HepG2 (cell line): Measurements from ENCODE around the gene DAPP1. TPM values are rescaled to one million over a fixed set of nuclear protein-coding genes. Genes with fewer than 3 reads are reported as not detected.

Experiments
- ATAC-seq: fragments of 200-7000 bp; cut with Tn5 transposase; 3 replicates; pipeline ENCODE4 v1.9.1; 2020; ENCODE audit warnings: mild to moderate bottlenecking, moderate library complexity
- BruUV-seq: library from RNA; stranded (reverse); fragments of 400-500 nt; replicated peaks from 2 replicates; lab custom pipeline; 2021; lab: Mats Ljungman, UMichigan
- CTCF ChIA-PET: fragments of 300-600 bp; formaldehyde crosslinking; extraction: SDS; loops from one replicate; lab custom pipeline; 2021; ENCODE audit warnings: low total read pairs, inconsistent platforms, low intra/inter-chr PET ratio; lab: Yijun Ruan, JAX
- POLR2A ChIA-PET: fragments of 350-600 bp; sonication (Branson Sonifier 250); formaldehyde crosslinking; loops from one replicate; lab custom pipeline; 2020; ENCODE audit warnings: antibody characterized with exemption, inconsistent platforms; lab: Yijun Ruan, JAX
- DNase-seq: peaks from one replicate; pipeline ENCODE4 v3.0.0-alpha.2; 2015; ENCODE audit warnings: low spot score
- FAIRE-seq: peaks from 3 replicates; lab custom pipeline; 2011; peaks lifted over from hg19 to GRCh38; lab: Jason Lieb, UNC
- H2AFZ ChIP-seq: one replicate; pipeline ENCODE4 v1.6.1; 2011; ENCODE audit warnings: low read length, inconsistent platforms
- H3K27ac ChIP-seq: fragments of 300-600 bp; 3 replicates; pipeline ENCODE4 v1.8.0; 2011; ENCODE audit warnings: mixed run types, mild to moderate bottlenecking, mixed read lengths, low read length, inconsistent platforms; ENCODE audit not compliant: insufficient read depth; ENCODE audit errors: extremely low read length
- H3K27me3 ChIP-seq, 2 experiments: fragments of 200-600 bp in 1 of 2; 2 replicates in 1 of 2; 3 replicates in 1 of 2; pipeline versions ENCODE4 v1.6.0 to v1.8.0; 2011; ENCODE audit warnings: low read length in 2 of 2, mild to moderate bottlenecking in 2 of 2, moderate library complexity in 2 of 2, inconsistent platforms in 1 of 2; ENCODE audit not compliant: insufficient read depth in 2 of 2, control insufficient read depth in 1 of 2
- H3K36me3 ChIP-seq, 2 experiments: fragments of 200-600 bp in 1 of 2; replicated peaks in 1 of 2; 2 replicates in 1 of 2; 3 replicates in 1 of 2; pipeline versions ENCODE4 v1.5.1 to v1.8.0; 2011; ENCODE audit warnings: low read length in 2 of 2, inconsistent platforms in 1 of 2; ENCODE audit not compliant: insufficient read depth in 2 of 2, control insufficient read depth in 1 of 2
- H3K4me1 ChIP-seq: 2 replicates; pipeline ENCODE4 v1.5.1; 2012; ENCODE audit warnings: low read length, inconsistent platforms; ENCODE audit not compliant: insufficient read depth
- H3K4me2 ChIP-seq: 2 replicates; pipeline ENCODE4 v1.6.0; 2011; ENCODE audit warnings: low read depth, low read length, inconsistent platforms
- H3K4me3 ChIP-seq, 3 experiments: fragments of 200-600 bp in 1 of 3; sonication (generic), shearing (Covaris generic) in 1 of 3; replicated peaks in 1 of 3; 2 replicates each; pipeline ENCODE4 v1.5.1; 2011 to 2016; ENCODE audit warnings: low read length in 3 of 3, inconsistent platforms in 2 of 3, low read depth in 2 of 3, mild to moderate bottlenecking in 2 of 3, control low read depth in 1 of 3, mixed read lengths in 1 of 3; ENCODE audit not compliant: insufficient read depth in 1 of 3
- H3K79me2 ChIP-seq: one replicate; pipeline ENCODE4 v1.6.1; 2011; ENCODE audit warnings: low read length, inconsistent platforms; ENCODE audit not compliant: insufficient read depth
- H3K9ac ChIP-seq: 2 replicates; pipeline ENCODE4 v1.6.0; 2011; ENCODE audit warnings: mild to moderate bottlenecking, low read depth, low read length, inconsistent platforms; ENCODE audit not compliant: insufficient read depth
- H3K9me3 ChIP-seq: 2 replicates; pipeline ENCODE4 v1.5.1; 2012; ENCODE audit warnings: mild to moderate bottlenecking, low read length
- H4K20me1 ChIP-seq: 2 replicates; pipeline ENCODE4 v1.6.0; 2011; ENCODE audit warnings: inconsistent platforms, mild to moderate bottlenecking, low read length, moderate library complexity; ENCODE audit not compliant: insufficient read depth
- CCAR2 ChIP-seq: fragments of 200-400 bp; formaldehyde crosslinking; optimal IDR thresholded peaks from 2 replicates; pipeline ENCODE3; 2018; ENCODE audit warnings: low read depth, mild to moderate bottlenecking, low read length, moderate library complexity
- CHCHD3 ChIP-seq: sonication (generic); formaldehyde crosslinking; IDR thresholded peaks from 2 replicates; pipeline ENCODE4 v1.8.0; 2022; ENCODE audit warnings: mild to moderate bottlenecking, missing genetic modification reagents, moderate library complexity
- GATA4 ChIP-seq: sonication (generic); IDR thresholded peaks from 2 replicates; pipeline ENCODE4 v1.6.1; 2016; ENCODE audit warnings: antibody characterized with exemption, low read depth, borderline replicate concordance
- MED1 ChIP-seq: sonication (generic); formaldehyde crosslinking; IDR thresholded peaks from 2 replicates; pipeline ENCODE4 v1.4.0; 2020; ENCODE audit warnings: missing genetic modification reagents
- PHB2 ChIP-seq: fragments of 450-650 bp; IDR thresholded peaks from 2 replicates; pipeline ENCODE4 v1.6.1; 2018; ENCODE audit not compliant: partially characterized antibody
- SIX1 ChIP-seq: sonication (generic); formaldehyde crosslinking; IDR thresholded peaks from 2 replicates; pipeline ENCODE4 v1.4.0; 2020; ENCODE audit warnings: missing genetic modification reagents, borderline replicate concordance
- U2AF2 ChIP-seq: fragments of 200-400 bp; formaldehyde crosslinking; IDR thresholded peaks from 2 replicates; pipeline ENCODE4 v1.6.1; 2017; ENCODE audit warnings: low read depth, mild to moderate bottlenecking, low read length
- ZNF839 ChIP-seq: sonication (generic); formaldehyde crosslinking; IDR thresholded peaks from 2 replicates; pipeline ENCODE4 v1.4.0; 2020; ENCODE audit warnings: missing genetic modification reagents, mild to moderate bottlenecking, borderline replicate concordance
- WGBS: methylation state at CpG from one replicate; pipeline ENCODE4 v1.1.6; 2017; ENCODE audit warnings: low lambda C conversion rate; 5-methylcytosine and 5-hydroxymethylcytosine counted together
- in situ Hi-C: cut with HindIII; loops from 2 replicates; pipeline ENCODE4 v1.10.0; 2017; ENCODE audit warnings: low pct_unique_long_range_greater_than_20kb; ENCODE audit not compliant: extremely low pct_ligation_motif_present
- intact Hi-C: fragments of 100-400 bp; cut with micrococcal nuclease; formaldehyde crosslinking; loops from one replicate; pipeline ENCODE4 v1.10.0; 2022; ENCODE audit not compliant: unreplicated experiment
- polyA plus RNA-seq, 8 experiments: library from polyadenylated mRNA; depleted of rRNA in 3 of 8; stranded (reverse) in 7 of 8; unstranded in 1 of 8; fragments of >200 nt; fragmentation: Illumina TruSeq in 4 of 8; extraction: Trizol in 4 of 8; gene quantifications; 2 replicates each; pipeline versions ENCODE4 v1.2.1 to v1.2.3, GENCODE V29; 2011 to 2016; ENCODE audit warnings: low read depth in 4 of 8, missing spikeins in 1 of 8, mixed read lengths in 1 of 8; ENCODE audit not compliant: insufficient read depth in 1 of 8
- total RNA-seq, 5 experiments: library from RNA; depleted of rRNA; stranded (reverse); fragments of >200 nt; fragmentation: Illumina TruSeq; extraction: Trizol; gene quantifications; 2 replicates each; pipeline ENCODE4 v1.2.3, GENCODE V29; 2016; ENCODE audit warnings: low read depth in 1 of 5
- TF ChIP-seq, protein P1 (sequence below): sonication (generic); formaldehyde crosslinking; IDR thresholded peaks from 2 replicates; pipeline ENCODE4 v1.5.0; 2020; ENCODE audit warnings: missing genetic modification reagents
- TF ChIP-seq, protein P2 (sequence below): sonication (generic); formaldehyde crosslinking; IDR thresholded peaks from 2 replicates; pipeline ENCODE4 v1.4.0; 2020; ENCODE audit warnings: missing genetic modification reagents, borderline replicate concordance
- TF ChIP-seq, protein P3 (sequence below): sonication (generic); formaldehyde crosslinking; IDR thresholded peaks from 2 replicates; pipeline ENCODE4 v1.4.0; 2020; ENCODE audit warnings: missing genetic modification reagents
- TF ChIP-seq, protein P4 (sequence below): sonication (generic); formaldehyde crosslinking; IDR thresholded peaks from 2 replicates; pipeline ENCODE4 v1.4.0; 2020; ENCODE audit warnings: missing genetic modification reagents, borderline replicate concordance
- TF ChIP-seq, protein P5 (sequence below): IDR thresholded peaks from 2 replicates; pipeline ENCODE4 v1.6.1; 2012; ENCODE audit warnings: low read depth, low read length, improper control_type of control experiment

The DAPP1 gene
- total and polyA plus RNA-seq, 2 of the 13 experiments (the other 11 are each of a cell fraction or from before 2014, with no cell fraction given): not detected

DNA sequence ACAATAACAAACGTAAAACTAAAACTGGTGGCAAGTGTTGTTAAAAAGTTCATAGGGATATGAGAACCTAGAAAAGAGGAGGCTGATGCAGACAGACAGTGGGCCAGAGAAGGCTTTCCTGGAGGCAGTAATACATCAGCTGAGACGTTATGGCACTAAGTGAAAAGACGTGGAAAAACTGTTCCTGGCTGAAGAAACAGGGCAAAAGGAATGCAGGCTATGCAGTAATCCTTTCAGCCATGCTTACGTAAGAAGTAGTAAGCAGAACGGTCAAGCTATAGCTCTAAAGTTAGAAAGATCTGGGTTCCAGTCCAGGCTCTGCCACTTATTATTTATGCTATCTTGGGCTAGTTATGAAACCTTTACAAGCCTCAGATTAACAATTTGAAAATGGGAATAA lies 71.2 kb downstream of the DAPP1 start:
- CTCF ChIA-PET: no interaction called here
- FAIRE-seq (no peak), DNase-seq (no peak), ATAC-seq (no peak)
- H3K79me2 ChIP-seq: peaks cover 24% of the 10 kb centered on the region
- H3K27ac ChIP-seq: no peak overlapping the region
- H3K36me3 ChIP-seq: peaks cover 2 to 17% of the 10 kb centered on the region in 2 experiments; a peak in 3 of 5 replicates
- no peak overlapping the region for H2AFZ ChIP-seq
- POLR2A ChIA-PET: no interaction called here
- H3K4me2 ChIP-seq: no peak overlapping the region
- BruUV-seq: no TSS peak
- WGBS: 82% methylated on average over 5 of the region's 5 CpGs
- H3K9me3 ChIP-seq: no peaks in the 10 kb centered on the region
- H3K4me3 ChIP-seq: no peak overlapping the region
- no peak overlapping the region for H3K9ac ChIP-seq
- in situ Hi-C loops: loop anchor here (10.0 kb wide), 1 partner anchor 323 kb away; the partner anchor contains the start of gene TRMT10A
- H4K20me1 ChIP-seq: no peaks in the 10 kb centered on the region
- peaks cover 19% of the 10 kb centered on the region for H3K4me1 ChIP-seq
- H3K27me3 ChIP-seq: no peaks in the 10 kb centered on the region
- intact Hi-C loops: loop anchor here (5.0 kb wide), 1 partner anchor 811 kb away; no protein-coding TSS in a partner anchor
- TF ChIP-seq, protein P1, sequence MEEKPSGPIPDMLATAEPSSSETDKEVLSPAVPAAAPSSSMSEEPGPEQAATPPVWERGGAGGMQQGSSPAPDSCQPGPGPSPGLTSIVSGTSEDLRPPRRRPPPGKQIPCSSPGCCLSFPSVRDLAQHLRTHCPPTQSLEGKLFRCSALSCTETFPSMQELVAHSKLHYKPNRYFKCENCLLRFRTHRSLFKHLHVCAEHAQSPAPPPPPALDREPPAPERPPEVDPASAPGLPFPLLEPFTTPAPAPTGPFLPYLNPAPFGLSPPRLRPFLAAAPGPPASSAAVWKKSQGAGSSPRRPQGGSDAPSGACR: no peak
- TF ChIP-seq, protein P2, sequence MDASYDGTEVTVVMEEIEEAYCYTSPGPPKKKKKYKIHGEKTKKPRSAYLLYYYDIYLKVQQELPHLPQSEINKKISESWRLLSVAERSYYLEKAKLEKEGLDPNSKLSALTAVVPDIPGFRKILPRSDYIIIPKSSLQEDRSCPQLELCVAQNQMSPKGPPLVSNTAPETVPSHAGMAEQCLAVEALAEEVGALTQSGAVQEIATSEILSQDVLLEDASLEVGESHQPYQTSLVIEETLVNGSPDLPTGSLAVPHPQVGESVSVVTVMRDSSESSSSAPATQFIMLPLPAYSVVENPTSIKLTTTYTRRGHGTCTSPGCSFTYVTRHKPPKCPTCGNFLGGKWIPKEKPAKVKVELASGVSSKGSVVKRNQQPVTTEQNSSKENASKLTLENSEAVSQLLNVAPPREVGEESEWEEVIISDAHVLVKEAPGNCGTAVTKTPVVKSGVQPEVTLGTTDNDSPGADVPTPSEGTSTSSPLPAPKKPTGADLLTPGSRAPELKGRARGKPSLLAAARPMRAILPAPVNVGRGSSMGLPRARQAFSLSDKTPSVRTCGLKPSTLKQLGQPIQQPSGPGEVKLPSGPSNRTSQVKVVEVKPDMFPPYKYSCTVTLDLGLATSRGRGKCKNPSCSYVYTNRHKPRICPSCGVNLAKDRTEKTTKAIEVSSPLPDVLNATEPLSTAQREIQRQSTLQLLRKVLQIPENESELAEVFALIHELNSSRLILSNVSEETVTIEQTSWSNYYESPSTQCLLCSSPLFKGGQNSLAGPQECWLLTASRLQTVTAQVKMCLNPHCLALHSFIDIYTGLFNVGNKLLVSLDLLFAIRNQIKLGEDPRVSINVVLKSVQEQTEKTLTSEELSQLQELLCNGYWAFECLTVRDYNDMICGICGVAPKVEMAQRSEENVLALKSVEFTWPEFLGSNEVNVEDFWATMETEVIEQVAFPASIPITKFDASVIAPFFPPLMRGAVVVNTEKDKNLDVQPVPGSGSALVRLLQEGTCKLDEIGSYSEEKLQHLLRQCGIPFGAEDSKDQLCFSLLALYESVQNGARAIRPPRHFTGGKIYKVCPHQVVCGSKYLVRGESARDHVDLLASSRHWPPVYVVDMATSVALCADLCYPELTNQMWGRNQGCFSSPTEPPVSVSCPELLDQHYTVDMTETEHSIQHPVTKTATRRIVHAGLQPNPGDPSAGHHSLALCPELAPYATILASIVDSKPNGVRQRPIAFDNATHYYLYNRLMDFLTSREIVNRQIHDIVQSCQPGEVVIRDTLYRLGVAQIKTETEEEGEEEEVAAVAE: no peak
- TF ChIP-seq U2AF2 (no peak), MED1 (no peak), PHB2 (no peak), CCAR2 (no peak), CHCHD3 (CRISPR knock-in tag) (no peak), GATA4 (no peak), ZNF839 (CRISPR knock-in tag) (no peak), SIX1 (CRISPR knock-in tag) (no peak)
- TF ChIP-seq, protein P3, sequence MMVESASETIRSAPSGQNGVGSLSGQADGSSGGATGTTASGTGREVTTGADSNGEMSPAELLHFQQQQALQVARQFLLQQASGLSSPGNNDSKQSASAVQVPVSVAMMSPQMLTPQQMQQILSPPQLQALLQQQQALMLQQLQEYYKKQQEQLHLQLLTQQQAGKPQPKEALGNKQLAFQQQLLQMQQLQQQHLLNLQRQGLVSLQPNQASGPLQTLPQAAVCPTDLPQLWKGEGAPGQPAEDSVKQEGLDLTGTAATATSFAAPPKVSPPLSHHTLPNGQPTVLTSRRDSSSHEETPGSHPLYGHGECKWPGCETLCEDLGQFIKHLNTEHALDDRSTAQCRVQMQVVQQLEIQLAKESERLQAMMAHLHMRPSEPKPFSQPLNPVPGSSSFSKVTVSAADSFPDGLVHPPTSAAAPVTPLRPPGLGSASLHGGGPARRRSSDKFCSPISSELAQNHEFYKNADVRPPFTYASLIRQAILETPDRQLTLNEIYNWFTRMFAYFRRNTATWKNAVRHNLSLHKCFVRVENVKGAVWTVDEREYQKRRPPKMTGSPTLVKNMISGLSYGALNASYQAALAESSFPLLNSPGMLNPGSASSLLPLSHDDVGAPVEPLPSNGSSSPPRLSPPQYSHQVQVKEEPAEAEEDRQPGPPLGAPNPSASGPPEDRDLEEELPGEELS: no peak
- TF ChIP-seq, protein P4, sequence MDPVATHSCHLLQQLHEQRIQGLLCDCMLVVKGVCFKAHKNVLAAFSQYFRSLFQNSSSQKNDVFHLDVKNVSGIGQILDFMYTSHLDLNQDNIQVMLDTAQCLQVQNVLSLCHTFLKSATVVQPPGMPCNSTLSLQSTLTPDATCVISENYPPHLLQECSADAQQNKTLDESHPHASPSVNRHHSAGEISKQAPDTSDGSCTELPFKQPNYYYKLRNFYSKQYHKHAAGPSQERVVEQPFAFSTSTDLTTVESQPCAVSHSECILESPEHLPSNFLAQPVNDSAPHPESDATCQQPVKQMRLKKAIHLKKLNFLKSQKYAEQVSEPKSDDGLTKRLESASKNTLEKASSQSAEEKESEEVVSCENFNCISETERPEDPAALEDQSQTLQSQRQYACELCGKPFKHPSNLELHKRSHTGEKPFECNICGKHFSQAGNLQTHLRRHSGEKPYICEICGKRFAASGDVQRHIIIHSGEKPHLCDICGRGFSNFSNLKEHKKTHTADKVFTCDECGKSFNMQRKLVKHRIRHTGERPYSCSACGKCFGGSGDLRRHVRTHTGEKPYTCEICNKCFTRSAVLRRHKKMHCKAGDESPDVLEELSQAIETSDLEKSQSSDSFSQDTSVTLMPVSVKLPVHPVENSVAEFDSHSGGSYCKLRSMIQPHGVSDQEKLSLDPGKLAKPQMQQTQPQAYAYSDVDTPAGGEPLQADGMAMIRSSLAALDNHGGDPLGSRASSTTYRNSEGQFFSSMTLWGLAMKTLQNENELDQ (CRISPR knock-in tag): no peak
- TF ChIP-seq, protein P5, sequence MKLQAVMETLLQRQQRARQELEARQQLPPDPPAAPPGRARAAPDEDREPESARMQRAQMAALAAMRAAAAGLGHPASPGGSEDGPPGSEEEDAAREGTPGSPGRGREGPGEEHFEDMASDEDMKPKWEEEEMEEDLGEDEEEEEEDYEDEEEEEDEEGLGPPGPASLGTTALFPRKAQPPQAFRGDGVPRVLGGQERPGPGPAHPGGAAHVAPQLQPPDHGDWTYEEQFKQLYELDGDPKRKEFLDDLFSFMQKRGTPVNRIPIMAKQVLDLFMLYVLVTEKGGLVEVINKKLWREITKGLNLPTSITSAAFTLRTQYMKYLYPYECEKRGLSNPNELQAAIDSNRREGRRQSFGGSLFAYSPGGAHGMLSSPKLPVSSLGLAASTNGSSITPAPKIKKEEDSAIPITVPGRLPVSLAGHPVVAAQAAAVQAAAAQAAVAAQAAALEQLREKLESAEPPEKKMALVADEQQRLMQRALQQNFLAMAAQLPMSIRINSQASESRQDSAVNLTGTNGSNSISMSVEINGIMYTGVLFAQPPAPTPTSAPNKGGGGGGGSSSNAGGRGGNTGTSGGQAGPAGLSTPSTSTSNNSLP: no peak
